H1 (cell line): ENCODE results near the gene KDM5A. TPM values are rescaled to one million over a fixed set of nuclear protein-coding genes. Genes with fewer than 3 reads are reported as not detected.

ENCODE experiments used
- polyA plus RNA-seq, 7 experiments: library from polyadenylated mRNA; depleted of rRNA in 3 of 7; stranded (reverse) in 5 of 7; unstranded in 2 of 7; fragments of >200 nt in 5 of 7; fragments of 200-250 nt in 2 of 7; gene quantifications; 1 replicate in 5 of 7; 2 replicates in 1 of 7; 4 replicates in 1 of 7; pipeline versions ENCODE4 v1.2.1 to v1.2.3, GENCODE V29; 2011 to 2013; ENCODE audit warnings: missing spikeins in 2 of 7, mixed read lengths in 2 of 7
- total RNA-seq: library from RNA; stranded (reverse); fragmentation: NEBNext Ultra II Directional; extraction: Animal tissue kit (Norgen Biotek cat#: 25700); gene quantifications from 2 replicates; pipeline ENCODE4 v1.2.1, GENCODE V29; 2021
- TF ChIP-seq, protein P1 (sequence below): fragments of 300-600 bp; sonication (generic); IDR thresholded peaks from 2 replicates; pipeline ENCODE4 v1.7.1; 2012; ENCODE audit warnings: low read length, moderate library complexity, mild to moderate bottlenecking, inconsistent platforms; ENCODE audit not compliant: insufficient replicate concordance

The KDM5A gene
- total and polyA plus RNA-seq, 2 of the 8 experiments (the other 6 are each of a cell fraction or from before 2014, with no cell fraction given), result 6.3 to 36.9 TPM

DNA sequence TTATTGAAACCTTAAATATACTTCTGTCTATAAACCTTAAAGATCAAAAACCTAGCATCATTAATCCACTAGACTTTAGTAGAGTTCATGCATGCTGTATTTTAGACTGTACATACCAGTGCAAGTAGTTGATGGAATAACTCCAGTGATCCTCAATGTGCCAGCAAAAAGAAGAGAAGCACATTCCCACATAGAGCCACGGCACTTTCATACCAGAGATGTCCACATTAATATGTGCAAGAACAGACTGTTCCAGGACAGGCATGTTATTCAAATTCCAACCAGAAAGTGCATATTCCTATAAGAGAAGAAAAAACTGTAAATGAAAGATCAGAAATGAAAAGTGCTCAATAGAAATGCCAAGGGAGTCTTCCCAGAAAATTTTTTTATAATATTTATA is 55.0 kb downstream of the KDM5A start (continued):
- TF ChIP-seq, protein P1, sequence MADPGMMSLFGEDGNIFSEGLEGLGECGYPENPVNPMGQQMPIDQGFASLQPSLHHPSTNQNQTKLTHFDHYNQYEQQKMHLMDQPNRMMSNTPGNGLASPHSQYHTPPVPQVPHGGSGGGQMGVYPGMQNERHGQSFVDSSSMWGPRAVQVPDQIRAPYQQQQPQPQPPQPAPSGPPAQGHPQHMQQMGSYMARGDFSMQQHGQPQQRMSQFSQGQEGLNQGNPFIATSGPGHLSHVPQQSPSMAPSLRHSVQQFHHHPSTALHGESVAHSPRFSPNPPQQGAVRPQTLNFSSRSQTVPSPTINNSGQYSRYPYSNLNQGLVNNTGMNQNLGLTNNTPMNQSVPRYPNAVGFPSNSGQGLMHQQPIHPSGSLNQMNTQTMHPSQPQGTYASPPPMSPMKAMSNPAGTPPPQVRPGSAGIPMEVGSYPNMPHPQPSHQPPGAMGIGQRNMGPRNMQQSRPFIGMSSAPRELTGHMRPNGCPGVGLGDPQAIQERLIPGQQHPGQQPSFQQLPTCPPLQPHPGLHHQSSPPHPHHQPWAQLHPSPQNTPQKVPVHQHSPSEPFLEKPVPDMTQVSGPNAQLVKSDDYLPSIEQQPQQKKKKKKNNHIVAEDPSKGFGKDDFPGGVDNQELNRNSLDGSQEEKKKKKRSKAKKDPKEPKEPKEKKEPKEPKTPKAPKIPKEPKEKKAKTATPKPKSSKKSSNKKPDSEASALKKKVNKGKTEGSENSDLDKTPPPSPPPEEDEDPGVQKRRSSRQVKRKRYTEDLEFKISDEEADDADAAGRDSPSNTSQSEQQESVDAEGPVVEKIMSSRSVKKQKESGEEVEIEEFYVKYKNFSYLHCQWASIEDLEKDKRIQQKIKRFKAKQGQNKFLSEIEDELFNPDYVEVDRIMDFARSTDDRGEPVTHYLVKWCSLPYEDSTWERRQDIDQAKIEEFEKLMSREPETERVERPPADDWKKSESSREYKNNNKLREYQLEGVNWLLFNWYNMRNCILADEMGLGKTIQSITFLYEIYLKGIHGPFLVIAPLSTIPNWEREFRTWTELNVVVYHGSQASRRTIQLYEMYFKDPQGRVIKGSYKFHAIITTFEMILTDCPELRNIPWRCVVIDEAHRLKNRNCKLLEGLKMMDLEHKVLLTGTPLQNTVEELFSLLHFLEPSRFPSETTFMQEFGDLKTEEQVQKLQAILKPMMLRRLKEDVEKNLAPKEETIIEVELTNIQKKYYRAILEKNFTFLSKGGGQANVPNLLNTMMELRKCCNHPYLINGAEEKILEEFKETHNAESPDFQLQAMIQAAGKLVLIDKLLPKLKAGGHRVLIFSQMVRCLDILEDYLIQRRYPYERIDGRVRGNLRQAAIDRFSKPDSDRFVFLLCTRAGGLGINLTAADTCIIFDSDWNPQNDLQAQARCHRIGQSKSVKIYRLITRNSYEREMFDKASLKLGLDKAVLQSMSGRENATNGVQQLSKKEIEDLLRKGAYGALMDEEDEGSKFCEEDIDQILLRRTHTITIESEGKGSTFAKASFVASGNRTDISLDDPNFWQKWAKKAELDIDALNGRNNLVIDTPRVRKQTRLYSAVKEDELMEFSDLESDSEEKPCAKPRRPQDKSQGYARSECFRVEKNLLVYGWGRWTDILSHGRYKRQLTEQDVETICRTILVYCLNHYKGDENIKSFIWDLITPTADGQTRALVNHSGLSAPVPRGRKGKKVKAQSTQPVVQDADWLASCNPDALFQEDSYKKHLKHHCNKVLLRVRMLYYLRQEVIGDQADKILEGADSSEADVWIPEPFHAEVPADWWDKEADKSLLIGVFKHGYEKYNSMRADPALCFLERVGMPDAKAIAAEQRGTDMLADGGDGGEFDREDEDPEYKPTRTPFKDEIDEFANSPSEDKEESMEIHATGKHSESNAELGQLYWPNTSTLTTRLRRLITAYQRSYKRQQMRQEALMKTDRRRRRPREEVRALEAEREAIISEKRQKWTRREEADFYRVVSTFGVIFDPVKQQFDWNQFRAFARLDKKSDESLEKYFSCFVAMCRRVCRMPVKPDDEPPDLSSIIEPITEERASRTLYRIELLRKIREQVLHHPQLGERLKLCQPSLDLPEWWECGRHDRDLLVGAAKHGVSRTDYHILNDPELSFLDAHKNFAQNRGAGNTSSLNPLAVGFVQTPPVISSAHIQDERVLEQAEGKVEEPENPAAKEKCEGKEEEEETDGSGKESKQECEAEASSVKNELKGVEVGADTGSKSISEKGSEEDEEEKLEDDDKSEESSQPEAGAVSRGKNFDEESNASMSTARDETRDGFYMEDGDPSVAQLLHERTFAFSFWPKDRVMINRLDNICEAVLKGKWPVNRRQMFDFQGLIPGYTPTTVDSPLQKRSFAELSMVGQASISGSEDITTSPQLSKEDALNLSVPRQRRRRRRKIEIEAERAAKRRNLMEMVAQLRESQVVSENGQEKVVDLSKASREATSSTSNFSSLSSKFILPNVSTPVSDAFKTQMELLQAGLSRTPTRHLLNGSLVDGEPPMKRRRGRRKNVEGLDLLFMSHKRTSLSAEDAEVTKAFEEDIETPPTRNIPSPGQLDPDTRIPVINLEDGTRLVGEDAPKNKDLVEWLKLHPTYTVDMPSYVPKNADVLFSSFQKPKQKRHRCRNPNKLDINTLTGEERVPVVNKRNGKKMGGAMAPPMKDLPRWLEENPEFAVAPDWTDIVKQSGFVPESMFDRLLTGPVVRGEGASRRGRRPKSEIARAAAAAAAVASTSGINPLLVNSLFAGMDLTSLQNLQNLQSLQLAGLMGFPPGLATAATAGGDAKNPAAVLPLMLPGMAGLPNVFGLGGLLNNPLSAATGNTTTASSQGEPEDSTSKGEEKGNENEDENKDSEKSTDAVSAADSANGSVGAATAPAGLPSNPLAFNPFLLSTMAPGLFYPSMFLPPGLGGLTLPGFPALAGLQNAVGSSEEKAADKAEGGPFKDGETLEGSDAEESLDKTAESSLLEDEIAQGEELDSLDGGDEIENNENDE, result no peak
